HG03175 (cell line): ENCODE results near the gene ACACB.

ENCODE experiments used
- ATAC-seq: cut with Tn5 transposase; IDR thresholded peaks from one replicate; pipeline ENCODE4 v1.9.1; 2021; ENCODE audit warnings: mild to moderate bottlenecking, moderate library complexity; ENCODE audit not compliant: unreplicated experiment

Gene ACACB

GRCh38 chr12:109209082-109209481 is 92.7 kb downstream of the ACACB start:
- no peak for ATAC-seq

- no peak for ATAC-seq
These were observed 96.2 kb downstream of the ACACB start for GRCh38 chr12:109212460-109213115.

- ATAC-seq, result no peak
These were observed 97.7 kb downstream of the ACACB start for GRCh38 chr12:109214131-109214530.

GRCh38 chr12:109218996-109219395 is 102.6 kb downstream of the ACACB start:
- no peak for ATAC-seq

GRCh38 chr12:109219938-109220337 is 103.6 kb downstream of the ACACB start:
- ATAC-seq, result no peak

- ATAC-seq, result no peak
These were observed 105.0 kb downstream of the ACACB start for GRCh38 chr12:109221277-109221931.

GRCh38 chr12:109222062-109222461 is 105.7 kb downstream of the ACACB start:
- ATAC-seq, result no peak

GRCh38 chr12:109222496-109222895 is 106.1 kb downstream of the ACACB start:
- ATAC-seq, result no peak

- no peak for ATAC-seq
These were observed 106.8 kb downstream of the ACACB start for GRCh38 chr12:109223211-109223610.

- ATAC-seq, result no peak
These were observed 107.5 kb downstream of the ACACB start for GRCh38 chr12:109223868-109224267.

GRCh38 chr12:109228664-109229063 is 112.3 kb downstream of the ACACB start:
- ATAC-seq, result no peak

GRCh38 chr12:109230193-109230592 is 113.8 kb downstream of the ACACB start:
- ATAC-seq, result no peak

- no peak for ATAC-seq
These were observed 116.3 kb downstream of the ACACB start for GRCh38 chr12:109232731-109233130.

GRCh38 chr12:109234012-109234411 is 117.6 kb downstream of the ACACB start:
- ATAC-seq, result no peak

- ATAC-seq, result no peak
These were observed 119.9 kb downstream of the ACACB start for GRCh38 chr12:109236257-109236656.

GRCh38 chr12:109239179-109239578 is 122.8 kb downstream of the ACACB start:
- no peak for ATAC-seq

GRCh38 chr12:109239691-109240090 is 123.3 kb downstream of the ACACB start:
- no peak for ATAC-seq

- no peak for ATAC-seq
These were observed 124.0 kb downstream of the ACACB start for GRCh38 chr12:109240365-109240764.

GRCh38 chr12:109241936-109242335 is 125.5 kb downstream of the ACACB start:
- no peak for ATAC-seq

- no peak for ATAC-seq
These were observed 127.7 kb downstream of the ACACB start for GRCh38 chr12:109244073-109244472.

- ATAC-seq, result no peak
These were observed 129.8 kb downstream of the ACACB start for GRCh38 chr12:109246221-109246620.

- no peak for ATAC-seq
These were observed 131.7 kb downstream of the ACACB start for GRCh38 chr12:109247831-109248654.
